Daoy (cell line): Measurements from ENCODE around the gene RSPO1. TPM values are rescaled to one million over a fixed set of nuclear protein-coding genes. Genes with fewer than 3 reads are reported as not detected.

Source experiments
- DNase-seq: peaks from one replicate; pipeline ENCODE4 v3.0.0-alpha.2; 2015; ENCODE audit warnings: low read depth
- total RNA-seq: library from RNA; depleted of rRNA; stranded (reverse); fragments of >200 nt; shearing (Covaris generic); gene quantifications from 2 replicates; pipeline ENCODE4 v1.2.3, GENCODE V29; 2014; rRNA removed

Gene RSPO1
- total RNA-seq, 1 experiment from 2014 or later: not detected

GRCh38 chr1:37567023-37567422 lies 67.7 kb downstream of the RSPO1 start:
- DNase-seq: no peak

DNA sequence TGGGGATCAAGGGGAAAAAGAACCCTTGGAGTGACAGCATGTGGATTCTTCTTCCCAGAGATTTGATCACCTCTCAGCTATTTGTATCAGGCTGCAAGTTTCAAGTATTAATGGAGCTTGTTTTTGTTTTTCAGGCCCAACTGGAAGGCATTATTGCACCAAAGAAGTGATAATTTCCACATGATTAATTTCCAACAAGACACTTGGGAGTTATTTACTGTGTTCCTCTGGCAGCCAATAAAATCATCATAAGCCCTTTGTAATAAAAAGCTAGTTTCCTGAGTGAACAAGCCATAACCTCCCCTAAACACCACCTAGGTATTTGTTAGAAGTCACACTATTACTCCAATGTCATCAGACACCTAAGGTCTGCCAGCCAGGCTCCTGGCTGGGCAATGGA lies 69.8 kb downstream of the RSPO1 start:
- no peak for DNase-seq

GRCh38 chr1:37562984-37563383 lies 71.7 kb downstream of the RSPO1 start:
- no peak for DNase-seq

Other genes with a start within 250 kb of the RSPO1 start
- gene ZC3H12A, start 160.3 kb downstream of the RSPO1 start, total RNA-seq: 15.2 and 18.1 TPM in 2 replicates
- 83.8 and 98.8 TPM in 2 replicates for gene MEAF6, start 120.1 kb downstream of the RSPO1 start, total RNA-seq
- gene SNIP1, start 80.6 kb downstream of the RSPO1 start, total RNA-seq: 24.2 and 28.2 TPM in 2 replicates
- gene DNALI1, start 78.0 kb downstream of the RSPO1 start, total RNA-seq: 3.8 and 9.3 TPM in 2 replicates
- gene GNL2, start 39.0 kb downstream of the RSPO1 start, total RNA-seq: 140 and 144 TPM in 2 replicates
- gene CDCA8, start 57.6 kb upstream of the RSPO1 start, total RNA-seq: 33.6 and 44.3 TPM in 2 replicates
- gene EPHA10, start 130.2 kb upstream of the RSPO1 start, total RNA-seq: not detected in 2 replicates
- gene MANEAL, start 159.0 kb upstream of the RSPO1 start, total RNA-seq: 2.6 and 4.4 TPM in 2 replicates
- gene C1orf122, start 172.9 kb upstream of the RSPO1 start, total RNA-seq: 54.1 and 60.5 TPM in 2 replicates
- 86.3 and 89.0 TPM in 2 replicates for gene YRDC, start 173.3 kb upstream of the RSPO1 start, total RNA-seq
- 1.5 and 2.3 TPM in 2 replicates for gene MTF1, start 224.7 kb upstream of the RSPO1 start, total RNA-seq